GM23248 (cell line): ENCODE measurements around the gene SERBP1.

Experiments used
- EZH2 ChIP-seq: fragments of 200-600 bp; sonication (generic); IDR thresholded peaks from 2 replicates; pipeline ENCODE4 v1.6.1; 2018; ENCODE audit warnings: antibody characterized with exemption, mild to moderate bottlenecking; ENCODE audit not compliant: insufficient read depth, poor library complexity, severe bottlenecking
- EZH2phosphoT487 ChIP-seq: fragments of 200-600 bp; sonication (generic); IDR thresholded peaks from 2 replicates; pipeline ENCODE4 v1.6.1; 2018; ENCODE audit warnings: antibody characterized with exemption, moderate library complexity, mild to moderate bottlenecking, low read depth; ENCODE audit not compliant: insufficient read depth

DNA sequence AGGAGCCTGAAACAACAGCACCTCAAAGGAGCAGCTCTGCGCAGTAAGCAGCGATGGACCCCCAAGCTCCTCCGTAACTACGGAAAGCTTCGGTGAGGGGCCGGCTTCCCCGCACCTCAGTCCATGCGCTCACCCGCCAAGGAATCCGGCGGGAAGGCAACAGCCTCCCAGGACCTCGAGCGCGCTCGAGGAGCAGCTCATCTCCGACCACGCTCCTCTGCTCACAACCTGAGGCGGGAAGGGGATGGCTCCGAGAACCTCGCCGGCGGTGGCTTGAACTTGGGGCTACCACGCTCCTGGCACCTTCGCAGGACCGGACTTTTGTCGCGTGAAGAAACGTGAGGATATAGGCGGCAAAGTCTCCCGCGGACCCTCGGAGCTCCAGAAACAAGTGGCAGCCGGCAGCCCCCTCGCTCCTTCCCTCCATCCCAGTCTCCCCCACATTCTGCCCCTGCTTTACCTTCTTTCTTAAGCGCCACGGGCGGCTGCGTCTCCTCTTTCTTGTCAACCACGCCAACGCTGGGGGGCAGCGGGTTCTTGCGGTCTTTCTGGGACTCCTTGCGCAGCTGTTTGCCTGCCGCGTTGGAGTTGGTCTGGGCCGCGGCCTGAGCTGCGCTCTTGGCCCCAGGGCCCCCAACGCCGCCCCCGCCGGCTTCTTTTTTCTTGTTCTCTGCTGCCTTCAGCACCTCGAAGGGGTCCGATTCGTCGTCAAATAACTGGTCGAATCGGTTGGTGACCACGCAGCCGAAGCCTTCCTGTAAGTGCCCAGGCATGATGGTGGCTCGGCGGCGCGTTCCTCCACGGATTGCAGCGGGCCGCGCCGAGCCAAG, 459 bp downstream of the SERBP1 start:
- TF ChIP-seq EZH2 (no peak), EZH2phosphoT487 (no peak)
